ENCODE measurements around the gene VRTN. TPM values are rescaled to one million over a fixed set of nuclear protein-coding genes. Genes with fewer than 3 reads are reported as not detected.

The VRTN gene
- total and polyA plus RNA-seq, 2 of the 13 experiments (the other 11 are each of a cell fraction or from before 2014, with no cell fraction given): not detected

DNA sequence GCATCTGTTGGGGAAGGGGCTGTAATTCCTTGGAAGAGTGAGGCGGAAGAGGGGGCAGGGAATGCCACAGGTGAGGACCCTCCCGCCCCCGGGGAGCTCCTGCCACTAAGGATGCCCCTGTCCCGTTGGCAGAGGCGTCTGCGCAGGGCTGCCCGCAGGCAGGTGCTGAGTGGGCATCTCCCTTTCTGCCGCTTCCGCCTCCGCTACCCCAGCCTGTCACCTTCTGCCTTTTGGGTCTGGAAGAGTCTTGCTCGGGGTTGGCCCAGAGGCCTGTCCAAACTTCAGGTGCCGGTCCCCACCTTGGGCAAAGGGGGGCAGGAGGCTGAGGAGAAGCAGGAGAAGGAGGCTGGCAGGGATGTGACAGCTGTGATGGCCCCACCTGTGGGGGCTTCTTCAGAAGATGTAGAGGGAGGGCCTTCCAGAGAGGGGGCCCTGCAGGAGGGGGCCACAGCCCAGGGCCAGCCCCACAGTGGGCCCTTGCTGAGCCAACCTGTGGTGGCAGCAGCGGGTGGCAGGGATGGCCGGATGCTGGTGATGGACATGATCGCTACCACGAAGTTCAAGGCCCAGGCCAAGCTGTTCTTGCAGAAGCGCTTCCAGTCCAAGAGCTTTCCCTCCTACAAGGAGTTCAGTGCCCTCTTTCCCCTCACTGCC, 10.0 kb downstream of the VRTN start (continued):
- TF ChIP-seq TRIM24 (CRISPR knock-in tag; IDR thresholded peaks at IDR 0.05) (no peak), ZNF746 (CRISPR knock-in tag; IDR thresholded peaks at IDR 0.05) (no peak)

DNA sequence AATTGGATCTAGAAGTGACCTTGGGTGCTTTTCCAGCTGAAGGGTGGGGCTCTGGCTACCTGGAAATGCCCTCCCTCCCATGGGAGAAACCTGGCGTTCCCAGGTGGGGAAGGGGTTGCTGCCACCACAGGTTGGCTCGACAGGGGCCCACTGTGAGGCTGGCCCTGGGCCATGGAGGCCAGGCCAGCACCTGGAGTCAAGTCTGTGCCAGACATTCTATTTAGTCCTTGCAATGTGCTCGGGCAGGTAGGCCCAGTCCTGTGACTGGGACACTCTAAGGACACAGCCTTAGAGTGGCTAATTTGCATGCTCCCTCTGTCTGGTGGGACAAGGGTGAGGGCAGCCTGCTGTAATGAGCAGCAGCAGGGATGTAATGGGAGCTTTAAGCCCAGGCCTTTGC, 11.9 kb downstream of the VRTN start:
- BruUV-seq (replicated peaks): no TSS peak
- in situ Hi-C loops (cut with HindIII; ENCODE audit: extremely low pct_ligation_motif_present, low pct_unique_long_range_greater_than_20kb): loop anchor here (5.0 kb wide), 1 partner anchor 117 kb away; no protein-coding TSS in a partner anchor
- Histone ChIP-seq H2AFZ (ENCODE audit: low read length) (no peak overlapping the region), H3K79me2 (ENCODE audit: insufficient read depth, low read length) (no peaks in the 10 kb centered on the region), H3K4me3 (replicated peaks in 1 of 3; ENCODE audit: insufficient read depth in 1 of 3, low read depth in 2 of 3, low read length in 3 of 3) (no peak overlapping the region), H3K9me3 (ENCODE audit: low read length) (no peaks in the 10 kb centered on the region), H4K20me1 (ENCODE audit: insufficient read depth, low read length) (no peaks in the 10 kb centered on the region), H3K4me2 (ENCODE audit: low read depth, low read length) (no peak overlapping the region), H3K4me1 (ENCODE audit: insufficient read depth, low read length) (no peaks in the 10 kb centered on the region), H3K36me3 (replicated peaks in 1 of 2; ENCODE audit: control insufficient read depth in 1 of 2, insufficient read depth in 2 of 2, low read length in 2 of 2) (no peaks in the 10 kb centered on the region), H3K9ac (ENCODE audit: insufficient read depth, low read depth, low read length) (no peak overlapping the region), H3K27me3 (ENCODE audit: control insufficient read depth in 1 of 2, insufficient read depth in 2 of 2, low read length in 2 of 2) (peaks cover 3 to 32% of the 10 kb centered on the region in 2 experiments; a peak in 3 of 5 replicates), H3K27ac (ENCODE audit: extremely low read length, insufficient read depth, low read length) (no peak overlapping the region)
- ChIA-PET CTCF (ENCODE audit: low intra/inter-chr PET ratio, low total read pairs) (no interaction called here), POLR2A (no interaction called here)
- 0% methylated on average over 1 of the region's 3 CpGs for WGBS (ENCODE audit: low lambda C conversion rate)
- DNase-seq (ENCODE audit: low spot score) (no peak), FAIRE-seq (no peak), ATAC-seq (no peak)
- no peak for TF ChIP-seq ZNF552 (CRISPR knock-in tag; IDR thresholded peaks at IDR 0.05; ENCODE audit: borderline replicate concordance)
- no peak for TF ChIP-seq CREM (IDR thresholded peaks at IDR 0.05)
- TF ChIP-seq CREM (CRISPR knock-in tag; IDR thresholded peaks at IDR 0.05): no peak
- TF ChIP-seq TBX3 (IDR thresholded peaks at IDR 0.05; ENCODE audit: borderline replicate concordance): no peak
- TF ChIP-seq CHCHD3 (CRISPR knock-in tag; IDR thresholded peaks at IDR 0.05): no peak
- TF ChIP-seq, protein P1, sequence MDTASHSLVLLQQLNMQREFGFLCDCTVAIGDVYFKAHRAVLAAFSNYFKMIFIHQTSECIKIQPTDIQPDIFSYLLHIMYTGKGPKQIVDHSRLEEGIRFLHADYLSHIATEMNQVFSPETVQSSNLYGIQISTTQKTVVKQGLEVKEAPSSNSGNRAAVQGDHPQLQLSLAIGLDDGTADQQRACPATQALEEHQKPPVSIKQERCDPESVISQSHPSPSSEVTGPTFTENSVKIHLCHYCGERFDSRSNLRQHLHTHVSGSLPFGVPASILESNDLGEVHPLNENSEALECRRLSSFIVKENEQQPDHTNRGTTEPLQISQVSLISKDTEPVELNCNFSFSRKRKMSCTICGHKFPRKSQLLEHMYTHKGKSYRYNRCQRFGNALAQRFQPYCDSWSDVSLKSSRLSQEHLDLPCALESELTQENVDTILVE (CRISPR knock-in tag; IDR thresholded peaks at IDR 0.05): no peak
- no peak for TF ChIP-seq HDAC6 (IDR thresholded peaks at IDR 0.05; ENCODE audit: low read depth, low read length)
- TF ChIP-seq SMC3 (IDR thresholded peaks at IDR 0.05; ENCODE audit: low read length): no peak
- no peak for TF ChIP-seq ZFP62 (CRISPR knock-in tag; IDR thresholded peaks at IDR 0.05)
- no peak for TF ChIP-seq U2AF2 (IDR thresholded peaks at IDR 0.05; ENCODE audit: low read depth, low read length)
- intact Hi-C loops (cut with micrococcal nuclease; ENCODE audit: unreplicated experiment): no loop called here

Data from HepG2 (cell line).